ENCODE data around the gene RUNX3. TPM values are rescaled to one million over a fixed set of nuclear protein-coding genes. Genes with fewer than 3 reads are reported as not detected.

Gene RUNX3
- total RNA-seq, 1 experiment from 2014 or later: 22.6 TPM

DNA sequence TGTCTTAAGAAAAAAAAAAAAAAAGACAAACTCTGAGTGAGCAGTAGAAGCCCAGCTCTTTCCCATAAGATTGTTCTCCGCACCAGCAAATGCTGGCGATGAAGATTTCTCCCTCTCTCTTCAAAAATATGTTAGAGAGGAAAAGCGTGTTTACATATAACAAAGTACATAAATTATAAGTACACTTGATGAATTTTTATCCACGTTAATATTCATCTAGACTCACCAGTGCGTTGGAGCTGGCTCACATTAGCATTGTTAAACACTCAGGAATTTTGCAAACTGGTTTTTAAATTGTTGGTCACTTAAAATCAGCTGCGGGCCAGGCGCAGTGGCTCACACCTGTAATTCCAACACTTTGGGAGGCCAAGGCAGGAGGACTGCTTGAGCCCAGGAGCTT, 56.0 kb downstream of the RUNX3 start:
- POLR2A ChIA-PET: no interaction called here
- intact Hi-C loops (cut with micrococcal nuclease): no loop called here
- RAD21 ChIA-PET (ENCODE audit: low non-redundant PET in 1 of 2, low total read pairs in 2 of 2, uncharacterized antibody in 2 of 2, unreplicated experiment in 2 of 2): no interaction called here
- Histone ChIP-seq H3K9me2 (ENCODE audit: insufficient read depth) (no peaks in the 10 kb centered on the region), H3K4me3 (replicated peaks in 1 of 2; ENCODE audit: low read depth in 1 of 2, low read length in 2 of 2) (no peak overlapping the region), H3K4me1 (ENCODE audit: control insufficient read depth in 1 of 2, insufficient read depth in 2 of 2, low read length in 2 of 2) (peaks cover 0 to 11% of the 10 kb centered on the region in 2 experiments; a peak in 3 of 4 replicates), H3K9ac (ENCODE audit: low read length) (no peak overlapping the region), H3K36me3 (ENCODE audit: control insufficient read depth in 1 of 2, insufficient read depth in 2 of 2, low read length in 2 of 2) (no peaks in the 10 kb centered on the region), H3K9me3 (ENCODE audit: control insufficient read depth in 1 of 2, insufficient read depth in 1 of 2, low read depth in 1 of 2, low read length in 2 of 2) (no peaks in the 10 kb centered on the region), H3K27me3 (ENCODE audit: insufficient read depth, low read length) (no peaks in the 10 kb centered on the region), H3K4me2 (ENCODE audit: low read length) (no peak overlapping the region), H2AFZ (ENCODE audit: low read depth, low read length, poor library complexity, severe bottlenecking) (no peak overlapping the region), H3K79me2 (ENCODE audit: insufficient read depth, low read length) (no peaks in the 10 kb centered on the region), H3K27ac (ENCODE audit: low read depth, low read length) (no peak overlapping the region), H4K20me1 (ENCODE audit: insufficient read depth) (no peaks in the 10 kb centered on the region)
- BruUV-seq (replicated peaks): no TSS peak
- DNase-seq (ENCODE audit: low read depth, low spot score): no peak
- no peak for ATAC-seq
- no peak for TF ChIP-seq SP1 (IDR thresholded peaks at IDR 0.05; ENCODE audit: low read depth)
- no peak for TF ChIP-seq ZBTB33 (IDR thresholded peaks at IDR 0.05; ENCODE audit: extremely low read depth, insufficient replicate concordance, low read length)
- TF ChIP-seq TCF7L2 (IDR thresholded peaks at IDR 0.05; ENCODE audit: borderline replicate concordance, extremely low read depth, insufficient read depth, insufficient read length): no peak
- TF ChIP-seq RAD21 (IDR thresholded peaks at IDR 0.05; ENCODE audit: low read depth): no peak
- TF ChIP-seq EGR1 (IDR thresholded peaks at IDR 0.05; ENCODE audit: low read depth): no peak
- no peak for TF ChIP-seq CEBPB (IDR thresholded peaks at IDR 0.05; ENCODE audit: low read depth)
- TF ChIP-seq CTCF (IDR thresholded peaks at IDR 0.05 in 2 of 3, conservative IDR thresholded peaks at IDR 0.05 in 1 of 3; ENCODE audit: borderline replicate concordance in 1 of 3, insufficient read depth in 1 of 3, low read depth in 2 of 3, low read length in 2 of 3): no peak
- TF ChIP-seq SRF (IDR thresholded peaks at IDR 0.05; ENCODE audit: low read depth): no peak
- no peak for TF ChIP-seq EZH2 (IDR thresholded peaks at IDR 0.05)
- CTCF ChIA-PET: interaction anchor here (0.7 to 1.4 kb wide), 2 partner anchors 24 to 112 kb away, joined by 3 to 5 read pairs; no protein-coding TSS in a partner anchor
